Endothelial cell of umbilical vein (primary cell): Measurements from ENCODE around the gene GFRA3. TPM values are rescaled to one million over a fixed set of nuclear protein-coding genes. Genes with fewer than 3 reads are reported as not detected.

Experiments
- BruUV-seq: library from RNA; stranded (reverse); fragments of 400-500 nt; replicated peaks from 2 replicates; lab custom pipeline; 2021; lab: Mats Ljungman, UMichigan
- CTCF ChIA-PET: fragments of 300-600, 350-600 bp; sonication (Branson Sonifier 250); formaldehyde crosslinking; loops from one replicate; lab custom pipeline; 2021; ENCODE audit warnings: antibody characterized with exemption, inconsistent platforms; lab: Charles Lee
- POLR2A ChIA-PET: fragments of 300-600, 350-600 bp; sonication (Branson Sonifier 250); formaldehyde crosslinking; loops from one replicate; lab custom pipeline; 2021; ENCODE audit warnings: antibody characterized with exemption, inconsistent platforms; lab: Charles Lee
- DNase-seq: peaks from one replicate; pipeline ENCODE4 v3.0.0-alpha.2; 2011; ENCODE audit warnings: low read depth, low spot score
- FAIRE-seq: peaks from 2 replicates; lab custom pipeline; 2011; peaks lifted over from hg19 to GRCh38; lab: Jason Lieb, UNC
- H2AFZ ChIP-seq: 2 replicates; pipeline ENCODE4 v1.6.0; 2012; ENCODE audit warnings: low read depth, low read length, control low read depth, inconsistent platforms
- H3K27ac ChIP-seq: 2 replicates; pipeline ENCODE4 v1.5.1; 2011; ENCODE audit warnings: low read depth, mild to moderate bottlenecking, control low read depth, low read length, moderate library complexity; ENCODE audit not compliant: insufficient read depth
- H3K27me3 ChIP-seq, 2 experiments: 2 replicates each; pipeline versions ENCODE4 v1.6.0 to v1.6.1; 2011; ENCODE audit warnings: low read length in 2 of 2, mixed read lengths in 1 of 2; ENCODE audit not compliant: control insufficient read depth in 2 of 2, insufficient read depth in 2 of 2
- H3K36me3 ChIP-seq, 2 experiments: 2 replicates in 1 of 2; 3 replicates in 1 of 2; pipeline ENCODE4 v1.5.1; 2011; ENCODE audit warnings: low read length in 2 of 2, mild to moderate bottlenecking in 1 of 2, moderate library complexity in 1 of 2; ENCODE audit not compliant: control insufficient read depth in 2 of 2, insufficient read depth in 2 of 2; ENCODE audit errors: extremely low read depth in 1 of 2
- H3K4me1 ChIP-seq: 3 replicates; pipeline ENCODE4 v1.5.1; 2011; ENCODE audit warnings: mild to moderate bottlenecking, low read length; ENCODE audit not compliant: control insufficient read depth, insufficient read depth; ENCODE audit errors: extremely low read depth
- H3K4me2 ChIP-seq: 2 replicates; pipeline ENCODE4 v1.6.1; 2011; ENCODE audit warnings: low read length, control low read depth, mixed read lengths; ENCODE audit not compliant: insufficient read depth
- H3K4me3 ChIP-seq, 3 experiments: fragments of 200-600 bp in 1 of 3; sonication (generic), shearing (Covaris generic) in 1 of 3; replicated peaks in 1 of 3; 2 replicates each; pipeline ENCODE4 v1.5.1; 2011 to 2016; ENCODE audit warnings: control low read depth in 3 of 3, low read length in 3 of 3, mild to moderate bottlenecking in 2 of 3, inconsistent platforms in 1 of 3, low read depth in 1 of 3, moderate library complexity in 1 of 3; ENCODE audit not compliant: insufficient read depth in 1 of 3
- H3K79me2 ChIP-seq: 2 replicates; pipeline ENCODE4 v1.6.0; 2012; ENCODE audit warnings: low read length, inconsistent platforms; ENCODE audit not compliant: control insufficient read depth, insufficient read depth
- H3K9ac ChIP-seq: replicated peaks from 2 replicates; pipeline ENCODE3; 2011; ENCODE audit warnings: low read length, control low read depth; ENCODE audit not compliant: insufficient read depth; ENCODE audit errors: extremely low read depth
- H3K9me1 ChIP-seq: replicated peaks from 3 replicates; pipeline ENCODE4 v1.6.0; 2011; ENCODE audit warnings: mild to moderate bottlenecking, low read length; ENCODE audit not compliant: control insufficient read depth, insufficient read depth; ENCODE audit errors: extremely low read depth
- H3K9me3 ChIP-seq: replicated peaks from 2 replicates; pipeline ENCODE4 v1.5.1; 2012; ENCODE audit warnings: low read length, inconsistent platforms; ENCODE audit not compliant: control insufficient read depth, insufficient read depth
- H4K20me1 ChIP-seq: replicated peaks from 2 replicates; pipeline ENCODE3; 2011; ENCODE audit warnings: mild to moderate bottlenecking, low read length; ENCODE audit not compliant: control insufficient read depth, insufficient read depth; ENCODE audit errors: extremely low read depth
- EZH2 ChIP-seq: IDR thresholded peaks from 2 replicates; pipeline ENCODE4 v1.6.1; 2012; ENCODE audit warnings: borderline replicate concordance, low read depth, mild to moderate bottlenecking, moderate library complexity, low read length, inconsistent platforms; ENCODE audit not compliant: severe bottlenecking
- FOS ChIP-seq: IDR thresholded peaks from 2 replicates; pipeline ENCODE4 v1.6.1; 2011; ENCODE audit warnings: mild to moderate bottlenecking, low read length, moderate library complexity, borderline replicate concordance; ENCODE audit not compliant: insufficient read depth
- GATA2 ChIP-seq: IDR thresholded peaks from 2 replicates; pipeline ENCODE4 v1.7.0; 2011; ENCODE audit warnings: low read depth, mild to moderate bottlenecking, moderate library complexity, mixed read lengths, low read length; ENCODE audit not compliant: insufficient read length, insufficient read depth
- JUN ChIP-seq: IDR thresholded peaks from 2 replicates; pipeline ENCODE4 v1.6.1; 2011; ENCODE audit warnings: borderline replicate concordance, low read depth; ENCODE audit not compliant: insufficient read length, insufficient read depth
- MYC ChIP-seq: IDR thresholded peaks from one replicate; pipeline ENCODE4 v1.6.1; 2011; ENCODE audit warnings: mild to moderate bottlenecking, low read depth, low read length
- POLR2A ChIP-seq: IDR thresholded peaks from 2 replicates; pipeline ENCODE4 v1.6.1; 2012; ENCODE audit warnings: low read depth, mild to moderate bottlenecking, control low read depth, low read length
- POLR2AphosphoS5 ChIP-seq: IDR thresholded peaks from 2 replicates; pipeline ENCODE4 v1.6.1; 2012; ENCODE audit warnings: low read depth, mild to moderate bottlenecking, control low read depth, low read length, moderate library complexity; ENCODE audit not compliant: insufficient read depth
- dilution Hi-C: fragments of 300-500 bp; cut with MboI; formaldehyde crosslinking; loops from one replicate; pipeline ENCODE4 v1.15.0; 2019; ENCODE audit warnings: low sequenced_read_pairs; ENCODE audit not compliant: extremely low pct_ligation_motif_present
- intact Hi-C: fragments of 100-400 bp; cut with micrococcal nuclease; formaldehyde crosslinking; loops from one replicate; pipeline ENCODE4 v1.10.0; 2022
- polyA plus RNA-seq, 4 experiments: library from polyadenylated mRNA; depleted of rRNA in 3 of 4; stranded (reverse) in 3 of 4; unstranded in 1 of 4; fragments of >200 nt; gene quantifications; 2 replicates each; pipeline versions ENCODE4 v1.2.1 to v1.2.3, GENCODE V29; 2011 to 2012; ENCODE audit warnings: missing spikeins in 1 of 4
- total RNA-seq: library from RNA; stranded (reverse); gene quantifications from 2 replicates; pipeline ENCODE4 v1.2.3, GENCODE V29; 2021
- TF ChIP-seq, protein P1 (sequence below), 2 donors: IDR thresholded peaks; 1 replicate in 1 of 2; 2 replicates in 1 of 2; pipeline ENCODE4 v1.5.1; 2011; ENCODE audit warnings: low read length in 2 of 2, mild to moderate bottlenecking in 2 of 2, moderate library complexity in 2 of 2, control low read depth in 1 of 2, inconsistent platforms in 1 of 2, low read depth in 1 of 2; ENCODE audit not compliant: insufficient read depth in 1 of 2; ENCODE audit errors: extremely low read depth in 1 of 2
- TF ChIP-seq, protein P2 (sequence below): IDR thresholded peaks from 2 replicates; pipeline ENCODE4 v1.6.1; 2011; ENCODE audit not compliant: insufficient read depth, insufficient read length

Gene GFRA3
- total and polyA plus RNA-seq, 2 donors (not counting 3 experiments of a cell fraction or from before 2014, with no cell fraction given), result 0.10 TPM; not detected in 1

DNA sequence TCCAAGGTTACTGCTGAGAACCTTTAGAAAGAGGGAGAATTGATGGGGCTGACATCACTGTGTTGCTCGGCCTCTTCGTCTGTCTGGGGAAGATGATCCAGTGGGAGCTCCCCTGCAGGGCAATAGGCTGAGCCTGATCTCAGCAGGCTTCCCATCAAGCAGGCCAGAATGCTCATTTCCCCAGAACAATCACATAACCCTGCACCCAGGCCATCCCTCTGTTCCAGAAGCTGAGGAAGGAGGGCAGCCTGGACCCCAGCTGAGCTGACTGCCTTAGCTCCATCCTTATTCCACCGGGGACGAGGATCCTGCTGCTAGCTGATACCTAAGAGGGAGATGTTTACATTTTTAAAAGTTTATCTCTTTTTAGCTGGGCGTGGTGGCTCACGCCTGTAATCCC, 49.7 kb downstream of the GFRA3 start:
- Histone ChIP-seq H3K4me1 (no peaks in the 10 kb centered on the region), H2AFZ (no peak overlapping the region), H4K20me1 (no peaks in the 10 kb centered on the region), H3K79me2 (no peaks in the 10 kb centered on the region), H3K4me3 (no peak overlapping the region), H3K4me2 (no peak overlapping the region), H3K27ac (no peak overlapping the region), H3K36me3 (no peaks in the 10 kb centered on the region), H3K9ac (no peak overlapping the region), H3K9me1 (no peaks in the 10 kb centered on the region), H3K27me3 (no peaks in the 10 kb centered on the region), H3K9me3 (no peaks in the 10 kb centered on the region)
- TF ChIP-seq FOS, result no peak
- TF ChIP-seq, protein P1, sequence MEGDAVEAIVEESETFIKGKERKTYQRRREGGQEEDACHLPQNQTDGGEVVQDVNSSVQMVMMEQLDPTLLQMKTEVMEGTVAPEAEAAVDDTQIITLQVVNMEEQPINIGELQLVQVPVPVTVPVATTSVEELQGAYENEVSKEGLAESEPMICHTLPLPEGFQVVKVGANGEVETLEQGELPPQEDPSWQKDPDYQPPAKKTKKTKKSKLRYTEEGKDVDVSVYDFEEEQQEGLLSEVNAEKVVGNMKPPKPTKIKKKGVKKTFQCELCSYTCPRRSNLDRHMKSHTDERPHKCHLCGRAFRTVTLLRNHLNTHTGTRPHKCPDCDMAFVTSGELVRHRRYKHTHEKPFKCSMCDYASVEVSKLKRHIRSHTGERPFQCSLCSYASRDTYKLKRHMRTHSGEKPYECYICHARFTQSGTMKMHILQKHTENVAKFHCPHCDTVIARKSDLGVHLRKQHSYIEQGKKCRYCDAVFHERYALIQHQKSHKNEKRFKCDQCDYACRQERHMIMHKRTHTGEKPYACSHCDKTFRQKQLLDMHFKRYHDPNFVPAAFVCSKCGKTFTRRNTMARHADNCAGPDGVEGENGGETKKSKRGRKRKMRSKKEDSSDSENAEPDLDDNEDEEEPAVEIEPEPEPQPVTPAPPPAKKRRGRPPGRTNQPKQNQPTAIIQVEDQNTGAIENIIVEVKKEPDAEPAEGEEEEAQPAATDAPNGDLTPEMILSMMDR (IDR thresholded peaks at IDR 0.05; ENCODE audit: extremely low read depth in 1 of 2, insufficient read depth in 1 of 2, low read depth in 1 of 2, low read length in 2 of 2), result no peak
- no peak for TF ChIP-seq POLR2AphosphoS5
- no peak for TF ChIP-seq EZH2
- TF ChIP-seq GATA2, result no peak
- no peak for TF ChIP-seq MYC
- TF ChIP-seq, protein P2, sequence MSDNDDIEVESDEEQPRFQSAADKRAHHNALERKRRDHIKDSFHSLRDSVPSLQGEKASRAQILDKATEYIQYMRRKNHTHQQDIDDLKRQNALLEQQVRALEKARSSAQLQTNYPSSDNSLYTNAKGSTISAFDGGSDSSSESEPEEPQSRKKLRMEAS, result no peak
- no peak for TF ChIP-seq JUN
- TF ChIP-seq POLR2A, result no peak
- no peak for FAIRE-seq
- dilution Hi-C loops, result no loop called here
- POLR2A ChIA-PET, result no interaction called here
- BruUV-seq, result no TSS peak
- CTCF ChIA-PET, result interaction anchor here (1.1 to 5.4 kb wide), 5 partner anchors 12 to 279 kb away, joined by 3 to 105 read pairs (median 8); partner anchors contain the start of gene KDM3B
- intact Hi-C loops, result loop anchor here (5.0 kb wide), 2 partner anchors 113 to 128 kb away; partner anchors contain the start of genes FAM53C and KDM3B
- DNase-seq, result no peak
